GM23338 (cell line): ENCODE data around the gene CTNNA3.

Experiments used
- CREB1 ChIP-seq: fragments of 250-450 bp; sonication (Bioruptor Pico); IDR thresholded peaks from 2 replicates; pipeline ENCODE4 v1.5.0; 2020; ENCODE audit warnings: low read depth, mild to moderate bottlenecking, moderate library complexity
- CTCF ChIP-seq, 2 experiments: fragments of 200-600 bp in 1 of 2; sonication (generic) in 1 of 2; conservative IDR thresholded peaks; 2 replicates each; pipeline versions ENCODE4 v1.5.1 to v1.6.1; 2016 to 2017; ENCODE audit warnings: antibody characterized with exemption in 2 of 2, low read depth in 2 of 2, mild to moderate bottlenecking in 2 of 2, moderate library complexity in 1 of 2
- EZH2phosphoT487 ChIP-seq: fragments of 200-600 bp; sonication (generic); IDR thresholded peaks from one replicate; pipeline ENCODE4 v1.8.1; 2018; ENCODE audit warnings: antibody characterized with exemption; ENCODE audit not compliant: unreplicated experiment
- POLR2AphosphoS5 ChIP-seq: IDR thresholded peaks from 2 replicates; pipeline ENCODE4 v1.6.1; 2016; ENCODE audit warnings: antibody characterized with exemption, low read depth

- TF ChIP-seq CTCF (conservative IDR thresholded peaks at IDR 0.05; ENCODE audit: low read depth in 2 of 2) (no peak), CREB1 (CRISPR knock-in tag) (no peak), EZH2phosphoT487 (no peak), POLR2AphosphoS5 (no peak)
These were observed 1449.8 kb downstream of the CTNNA3 start for GRCh38 chr10:66246177-66246576.
